ENCODE measurements around the gene ORM1.

GRCh38 chr9:114311571-114312512, 11.1 kb upstream of the ORM1 start:
- TF ChIP-seq ZNF266 (tag by site-specific recombination; IDR thresholded peaks at IDR 0.05; ENCODE audit: low read depth) (no peak), ZNF274 (IDR thresholded peaks at IDR 0.05; ENCODE audit: low read length) (no peak), ZNF274 (tag by site-specific recombination; IDR thresholded peaks at IDR 0.05; ENCODE audit: borderline replicate concordance) (no peak), CTCF (tag by site-specific recombination; IDR thresholded peaks at IDR 0.05) (no peak), ZBTB7A (tag by site-specific recombination; IDR thresholded peaks at IDR 0.05; ENCODE audit: low read depth) (no peak), KLF1 (tag by site-specific recombination; IDR thresholded peaks at IDR 0.05) (no peak), YY1 (tag by site-specific recombination; IDR thresholded peaks at IDR 0.05) (no peak), ZBTB26 (tag by site-specific recombination; optimal IDR thresholded peaks at IDR 0.05) (no peak), ZNF280D (tag by site-specific recombination; IDR thresholded peaks at IDR 0.05) (no peak)

Data from HEK293 (cell line).